HG03135 (cell line): Measurements from ENCODE around the gene PLPPR1.

Experiments used
- ATAC-seq: cut with Tn5 transposase; IDR thresholded peaks from one replicate; pipeline ENCODE4 v1.9.1; 2021; ENCODE audit warnings: mild to moderate bottlenecking, moderate library complexity; ENCODE audit not compliant: unreplicated experiment

Gene PLPPR1

GRCh38 chr9:101047848-101048397 is 19.4 kb downstream of the PLPPR1 start:
- ATAC-seq = no peak

- no peak for ATAC-seq
These were observed 22.1 kb downstream of the PLPPR1 start for GRCh38 chr9:101050650-101051049.

GRCh38 chr9:101054657-101055056 is 26.1 kb downstream of the PLPPR1 start:
- ATAC-seq = no peak

GRCh38 chr9:101055516-101055915 is 27.0 kb downstream of the PLPPR1 start:
- no peak for ATAC-seq

- no peak for ATAC-seq
These were observed 34.2 kb downstream of the PLPPR1 start for GRCh38 chr9:101062686-101063085.

GRCh38 chr9:101063192-101063591 is 34.7 kb downstream of the PLPPR1 start:
- no peak for ATAC-seq

- no peak for ATAC-seq
These were observed 35.7 kb downstream of the PLPPR1 start for GRCh38 chr9:101064206-101064605.

GRCh38 chr9:101065930-101066329 is 37.4 kb downstream of the PLPPR1 start:
- no peak for ATAC-seq

GRCh38 chr9:101068696-101069095 is 40.2 kb downstream of the PLPPR1 start:
- ATAC-seq = no peak

- no peak for ATAC-seq
These were observed 43.7 kb downstream of the PLPPR1 start for GRCh38 chr9:101072259-101072658.

GRCh38 chr9:101073122-101073521 is 44.6 kb downstream of the PLPPR1 start:
- ATAC-seq = no peak

- no peak for ATAC-seq
These were observed 53.1 kb downstream of the PLPPR1 start for GRCh38 chr9:101081641-101082040.

- no peak for ATAC-seq
These were observed 55.1 kb downstream of the PLPPR1 start for GRCh38 chr9:101083448-101084202.

- ATAC-seq = no peak
These were observed 58.9 kb downstream of the PLPPR1 start for GRCh38 chr9:101087426-101087825.

- no peak for ATAC-seq
These were observed 64.4 kb downstream of the PLPPR1 start for GRCh38 chr9:101092922-101093321.

GRCh38 chr9:101093620-101094019 is 65.1 kb downstream of the PLPPR1 start:
- no peak for ATAC-seq

GRCh38 chr9:101094686-101095085 is 66.2 kb downstream of the PLPPR1 start:
- no peak for ATAC-seq

GRCh38 chr9:101097210-101097609 is 68.7 kb downstream of the PLPPR1 start:
- no peak for ATAC-seq

- ATAC-seq = no peak
These were observed 69.9 kb downstream of the PLPPR1 start for GRCh38 chr9:101098392-101098791.

- ATAC-seq = no peak
These were observed 85.8 kb downstream of the PLPPR1 start for GRCh38 chr9:101114317-101114716.

- no peak for ATAC-seq
These were observed 86.6 kb downstream of the PLPPR1 start for GRCh38 chr9:101115102-101115501.

GRCh38 chr9:101117161-101117560 is 88.6 kb downstream of the PLPPR1 start:
- ATAC-seq = no peak
